GM18502 (cell line): Measurements from ENCODE around the gene CERS6.

Experiments
- ATAC-seq: cut with Tn5 transposase; IDR thresholded peaks from one replicate; pipeline ENCODE4 v1.9.1; 2021; ENCODE audit warnings: mild to moderate bottlenecking; ENCODE audit not compliant: unreplicated experiment, poor library complexity

Gene CERS6

DNA sequence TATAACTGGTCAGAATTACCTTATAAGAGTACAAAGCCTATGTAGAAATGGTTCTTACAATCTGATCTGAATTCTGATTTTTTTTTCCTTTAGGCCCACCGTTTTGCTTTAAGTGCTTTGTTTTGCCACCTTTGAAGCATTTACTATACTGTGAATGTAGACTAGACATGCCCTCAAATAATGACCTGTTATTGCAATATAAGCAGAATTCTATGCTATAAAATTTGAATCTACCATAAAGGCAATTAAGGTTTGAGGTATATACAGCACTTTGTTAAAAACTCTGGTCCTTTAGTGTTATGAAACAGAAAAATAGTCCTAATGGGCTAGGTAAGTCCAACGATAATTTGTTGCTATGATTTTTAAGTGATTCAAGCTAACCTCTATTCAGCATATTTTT lies 259.8 kb downstream of the CERS6 start:
- no peak for ATAC-seq

DNA sequence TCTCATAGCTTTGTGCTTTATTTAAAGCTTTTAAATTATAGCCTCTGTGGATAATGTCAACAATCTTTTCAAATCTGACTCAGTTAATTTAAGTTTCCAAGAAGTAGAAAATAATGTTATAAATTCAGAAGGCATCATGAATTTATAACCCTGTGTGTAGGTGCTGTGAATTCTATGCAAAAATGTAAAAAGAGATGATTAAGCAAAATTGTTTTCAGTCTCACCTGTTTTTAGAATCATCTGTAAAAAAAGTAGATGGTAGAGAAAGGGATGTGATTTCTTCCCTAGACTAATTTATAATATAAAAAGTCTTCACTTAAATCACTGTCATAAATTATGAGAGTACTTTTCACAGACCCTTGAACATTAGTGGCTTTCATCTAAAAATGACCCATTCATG lies 260.8 kb downstream of the CERS6 start:
- ATAC-seq = no peak

DNA sequence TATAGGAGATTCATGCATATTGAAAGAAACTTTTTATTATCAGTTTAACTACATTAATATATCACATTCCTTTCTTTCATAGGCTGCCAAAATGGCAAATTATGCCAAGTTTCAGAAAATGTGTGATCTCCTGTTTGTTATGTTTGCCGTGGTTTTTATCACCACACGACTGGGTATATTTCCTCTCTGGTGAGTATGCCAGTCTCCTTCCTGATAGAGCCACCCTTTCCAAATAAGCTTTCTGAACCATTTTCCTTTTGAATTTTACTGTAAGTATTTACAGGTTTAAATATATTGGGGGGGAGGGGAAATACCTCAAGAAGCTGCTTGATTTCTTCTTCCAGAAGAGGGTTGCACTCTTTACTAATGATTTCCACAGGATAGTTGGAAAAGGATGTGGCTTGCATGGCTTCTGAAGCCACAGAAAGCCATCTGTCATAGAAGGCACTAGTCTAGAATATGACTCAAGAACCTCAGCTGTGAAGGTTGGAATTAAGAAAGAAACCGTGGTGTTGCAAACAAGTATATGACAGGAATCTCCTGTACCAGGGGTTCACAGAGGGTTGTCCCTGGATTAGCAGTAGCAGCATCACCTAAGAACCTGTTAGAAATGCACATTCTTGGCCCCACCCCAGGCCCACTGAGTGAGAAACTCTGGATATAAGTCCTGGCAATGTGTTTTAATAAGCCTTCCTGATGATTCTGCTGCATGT lies 261.9 kb downstream of the CERS6 start:
- no peak for ATAC-seq

DNA sequence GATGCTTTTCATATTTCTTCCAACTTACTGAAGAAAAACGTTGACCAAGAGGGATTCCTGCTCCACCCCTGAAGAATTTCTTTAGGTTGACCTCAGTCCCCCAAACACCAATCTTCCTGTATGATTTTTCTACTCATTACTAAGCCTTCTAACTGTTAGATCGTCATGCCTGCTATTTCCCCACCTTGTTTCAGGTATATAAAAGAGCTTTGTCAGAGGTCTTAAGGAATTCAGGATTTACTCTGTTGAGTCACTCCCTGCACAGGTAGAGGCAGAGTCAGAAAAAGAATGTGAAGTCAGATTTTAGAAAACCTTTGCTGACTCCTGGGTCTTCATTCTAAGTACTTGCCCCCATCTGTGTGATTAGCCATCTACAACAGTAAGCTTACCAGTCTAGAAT lies 262.6 kb downstream of the CERS6 start:
- no peak for ATAC-seq

DNA sequence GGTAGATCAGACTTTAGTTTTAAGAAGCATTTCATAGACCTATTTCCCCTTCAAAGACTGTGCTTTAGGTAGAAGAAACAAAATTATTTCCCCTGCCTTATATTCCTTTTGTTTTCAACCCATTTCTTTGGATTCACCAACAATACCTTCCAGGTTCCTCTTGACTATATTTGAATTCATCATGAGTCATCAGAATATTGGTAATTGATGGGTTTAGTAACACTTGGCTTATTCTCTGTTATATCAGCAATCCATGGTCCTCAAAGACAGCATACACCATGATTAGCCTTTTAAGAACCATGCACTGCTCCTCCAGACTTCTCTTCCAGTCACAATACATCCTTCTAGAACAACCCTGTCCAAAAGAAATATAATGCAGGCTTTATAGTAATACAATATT lies 263.4 kb downstream of the CERS6 start:
- ATAC-seq = no peak

DNA sequence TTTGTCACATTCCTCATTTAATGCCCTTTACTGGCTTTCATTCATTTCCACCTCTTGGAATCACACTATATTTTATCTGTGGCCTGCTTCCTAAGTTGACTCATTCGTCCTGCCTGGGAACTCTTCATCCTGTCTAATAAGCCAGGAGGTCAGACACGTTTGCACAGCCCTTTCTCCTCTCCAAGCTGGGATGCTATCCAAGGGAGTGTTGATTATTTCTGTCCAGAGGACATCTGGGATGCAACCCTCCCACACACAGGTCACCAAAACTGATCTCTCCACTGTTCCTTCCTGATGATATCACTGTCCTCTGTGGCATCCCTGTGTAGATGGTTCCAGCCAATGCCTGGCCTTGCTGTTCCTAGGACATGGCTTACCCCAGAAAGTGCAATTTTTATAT lies 266.5 kb downstream of the CERS6 start:
- ATAC-seq = no peak

DNA sequence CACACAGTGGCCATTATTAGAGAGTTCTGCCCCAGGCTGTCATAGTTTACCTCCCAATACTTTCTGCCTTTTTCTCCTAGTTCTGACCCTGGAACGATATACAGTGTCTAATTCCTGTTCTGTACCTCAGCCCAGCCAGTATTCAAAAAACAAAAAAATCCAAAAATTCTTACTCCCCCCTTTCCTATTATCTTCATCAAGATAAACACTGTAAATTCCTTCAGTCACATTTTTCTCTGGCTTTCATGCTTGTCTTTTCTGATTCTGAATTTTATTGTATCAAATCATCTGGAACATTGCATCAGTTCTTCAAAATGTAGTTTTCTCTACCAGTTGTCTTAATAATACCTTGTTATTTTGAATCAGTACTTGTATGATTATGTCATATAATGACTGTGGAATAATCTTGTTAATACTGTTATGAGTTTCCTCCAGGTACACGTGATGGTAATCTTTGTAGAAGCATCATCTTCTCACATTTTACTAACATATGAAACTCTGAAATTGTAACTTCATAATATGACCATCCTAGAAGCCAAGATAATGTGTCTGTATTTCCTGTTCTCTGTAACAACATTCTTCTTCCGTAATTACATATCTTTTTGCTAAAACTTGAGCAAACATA lies 267.3 kb downstream of the CERS6 start:
- no peak for ATAC-seq

DNA sequence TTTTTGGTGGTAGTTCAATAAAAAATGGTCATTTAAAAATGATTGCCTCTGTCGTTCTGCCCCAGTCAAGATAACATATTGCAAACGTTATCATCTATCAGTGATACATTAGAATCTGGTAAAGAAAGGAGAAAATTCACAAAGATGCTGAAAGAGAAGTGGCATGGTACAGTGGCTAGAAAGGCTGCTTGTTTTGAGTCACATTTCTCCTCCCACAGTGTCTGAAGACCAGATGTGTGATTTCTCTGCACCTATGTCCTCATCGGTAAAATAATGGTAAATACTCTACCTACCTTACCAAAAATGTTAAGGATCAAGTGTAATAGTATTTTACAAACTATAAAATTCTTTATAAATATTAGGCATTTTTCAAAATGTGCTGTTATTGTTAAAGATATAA lies 270.3 kb downstream of the CERS6 start:
- ATAC-seq = peak; percentile 60

DNA sequence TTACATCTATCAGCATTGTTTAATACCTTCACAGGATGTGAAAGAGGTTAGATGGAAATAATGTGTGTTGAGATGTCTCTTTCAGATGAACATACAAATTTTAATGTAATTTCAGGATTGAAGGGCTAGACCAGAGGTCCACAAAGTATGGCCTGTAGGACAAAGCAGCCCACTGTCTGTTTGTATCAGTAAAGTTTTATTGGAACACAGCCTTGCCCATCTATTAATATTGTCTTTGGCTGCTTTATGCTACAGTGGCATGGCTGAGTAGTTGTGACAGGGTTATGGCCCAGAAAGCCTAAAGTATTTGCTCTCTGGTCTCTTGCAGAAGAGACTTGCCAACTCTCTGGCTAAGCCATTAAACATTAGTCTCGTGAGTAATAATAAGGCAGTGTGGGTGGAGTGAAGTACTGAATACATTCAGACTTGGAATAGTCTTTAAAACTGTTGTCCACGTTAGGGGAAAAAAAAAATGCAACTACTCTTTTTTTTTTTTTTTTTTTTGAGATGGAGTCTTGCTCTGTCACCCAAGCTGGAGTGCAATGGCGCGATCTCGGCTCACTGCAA lies 271.9 kb downstream of the CERS6 start:
- no peak for ATAC-seq

DNA sequence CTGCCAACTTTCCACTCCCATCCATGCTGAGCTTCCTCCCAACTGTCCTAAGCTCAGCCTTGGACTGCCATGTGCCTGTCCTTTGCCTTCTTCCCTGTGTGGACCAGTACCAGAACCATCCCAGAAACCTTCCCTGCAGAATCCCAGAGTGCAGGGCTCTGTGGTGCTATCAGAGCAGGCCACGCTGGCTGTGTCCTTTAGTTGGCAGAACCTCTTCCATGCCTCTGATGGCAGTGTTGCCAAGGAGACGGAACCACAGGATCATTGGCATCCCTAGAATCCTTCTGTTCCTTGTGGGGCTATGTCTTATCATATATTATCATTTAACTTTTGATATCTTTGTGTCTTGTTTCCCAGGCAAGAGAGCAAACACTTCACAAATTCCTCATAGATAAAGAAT lies 273.4 kb downstream of the CERS6 start:
- ATAC-seq = no peak

DNA sequence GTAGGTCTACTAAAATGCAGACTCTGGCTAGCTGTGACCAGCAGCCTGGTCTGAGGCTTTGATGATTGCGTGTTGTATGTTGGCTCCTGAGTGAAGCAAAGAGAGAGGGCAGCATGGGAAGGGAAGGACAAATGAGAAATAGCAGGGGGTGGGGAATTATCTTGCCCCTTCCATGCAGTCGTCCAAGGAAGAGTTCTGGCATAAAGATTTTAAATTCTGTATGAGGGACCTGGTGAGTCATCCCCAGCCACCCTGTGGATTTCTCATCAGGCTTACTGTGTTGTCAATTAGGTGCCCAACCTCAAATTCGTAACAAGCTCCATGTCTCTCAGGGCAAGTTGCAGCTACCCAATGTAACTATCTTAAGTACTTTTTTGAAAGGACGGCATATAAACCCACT lies 274.3 kb downstream of the CERS6 start:
- ATAC-seq = no peak

DNA sequence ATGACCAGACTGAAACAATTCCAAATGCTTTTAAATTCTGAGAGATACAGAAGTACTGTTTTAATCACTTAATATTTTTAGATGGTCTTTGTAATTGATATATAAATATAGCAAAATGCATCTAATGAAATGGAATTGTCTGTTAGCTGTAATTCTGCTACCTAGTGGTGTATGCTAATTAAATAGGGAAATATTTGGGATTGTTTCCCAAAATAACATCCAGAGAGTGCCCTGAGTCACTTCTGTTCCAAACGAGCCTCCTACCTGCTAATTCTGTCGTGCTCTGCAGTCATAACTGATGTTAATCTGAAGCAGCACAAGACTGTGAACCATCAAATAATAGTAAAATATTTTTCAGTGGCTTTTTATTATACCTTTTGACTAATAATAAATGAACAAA lies 274.9 kb downstream of the CERS6 start:
- ATAC-seq = no peak

DNA sequence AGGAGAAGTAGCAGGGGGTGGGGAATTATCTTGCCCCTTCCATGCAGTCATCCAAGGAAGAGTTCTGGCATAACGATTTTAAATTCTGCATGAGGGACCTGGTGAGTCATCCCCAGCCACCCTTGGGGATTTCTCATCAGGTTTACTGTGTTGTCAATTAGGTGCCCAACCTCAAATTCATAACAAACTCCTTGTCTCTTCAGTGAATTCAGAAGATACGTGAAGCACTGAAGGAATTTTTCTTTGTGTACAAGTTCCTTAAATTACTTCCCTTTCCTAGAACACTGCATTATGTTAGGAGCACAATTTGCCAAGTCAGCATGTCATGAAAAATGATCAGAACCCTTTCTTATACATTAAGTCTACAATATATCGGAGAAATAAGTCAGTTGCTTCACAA lies 275.5 kb downstream of the CERS6 start:
- no peak for ATAC-seq

DNA sequence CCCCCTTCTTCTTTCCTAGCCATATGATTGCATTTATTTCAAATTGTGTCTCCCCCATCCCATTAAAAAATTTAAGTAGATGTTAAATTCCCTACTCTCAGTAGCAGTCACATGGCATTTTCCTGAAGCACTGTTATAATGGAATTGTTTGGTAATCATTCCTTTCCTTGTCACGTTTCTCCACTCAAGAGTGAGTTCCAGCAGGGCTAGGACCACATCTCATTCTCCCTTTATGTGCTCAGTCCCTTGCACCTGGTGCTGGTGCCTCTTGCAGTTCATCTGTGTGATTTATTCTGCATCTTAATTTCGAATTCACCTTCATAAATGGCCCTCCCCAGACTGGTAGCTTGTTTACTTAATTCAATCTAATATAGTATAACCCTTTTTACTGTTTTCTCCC lies 276.0 kb downstream of the CERS6 start:
- ATAC-seq = no peak

DNA sequence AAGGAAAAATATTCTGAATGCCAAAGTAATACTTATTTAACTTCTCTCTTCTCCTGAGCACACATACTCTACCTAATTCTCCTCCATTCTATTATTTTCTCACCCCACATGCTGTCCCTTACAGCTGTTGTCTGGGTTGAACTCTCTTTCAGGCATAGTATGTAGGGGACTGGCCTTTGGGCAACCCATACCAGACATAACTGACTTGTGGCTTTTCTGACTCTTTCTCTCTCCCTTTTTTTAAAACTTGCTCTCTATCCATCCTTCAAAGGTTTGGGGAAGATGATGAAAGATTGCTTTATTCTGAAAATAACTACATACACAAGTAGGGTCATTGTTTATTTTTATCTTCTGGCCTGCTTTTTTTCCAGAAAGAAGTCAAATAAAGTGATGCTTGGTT lies 276.4 kb downstream of the CERS6 start:
- ATAC-seq = no peak

DNA sequence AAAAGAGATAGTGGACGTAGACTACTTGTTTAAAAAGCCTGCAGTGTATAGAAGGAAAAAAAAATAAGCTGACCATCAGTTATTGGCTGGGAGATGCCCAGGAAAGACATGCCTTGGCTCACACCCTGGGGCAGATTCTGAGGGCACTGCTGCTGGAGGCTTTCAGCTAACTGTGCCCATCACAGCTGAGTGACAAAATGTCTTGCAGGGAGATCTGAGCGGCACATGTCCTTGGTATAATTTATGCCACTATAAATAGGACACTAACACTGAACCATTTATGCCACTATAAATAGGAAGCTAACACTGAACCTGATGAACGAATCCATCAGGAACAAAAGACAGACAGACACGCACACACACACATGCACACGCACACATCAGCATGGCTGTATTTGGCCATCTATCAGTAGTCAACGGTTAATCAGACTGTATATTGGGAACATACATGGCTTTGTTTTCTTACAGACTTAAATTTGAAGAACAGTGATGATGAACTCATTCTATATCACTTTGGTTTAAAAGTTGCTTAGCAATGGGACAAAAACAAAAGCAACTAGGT lies 278.2 kb downstream of the CERS6 start:
- no peak for ATAC-seq

DNA sequence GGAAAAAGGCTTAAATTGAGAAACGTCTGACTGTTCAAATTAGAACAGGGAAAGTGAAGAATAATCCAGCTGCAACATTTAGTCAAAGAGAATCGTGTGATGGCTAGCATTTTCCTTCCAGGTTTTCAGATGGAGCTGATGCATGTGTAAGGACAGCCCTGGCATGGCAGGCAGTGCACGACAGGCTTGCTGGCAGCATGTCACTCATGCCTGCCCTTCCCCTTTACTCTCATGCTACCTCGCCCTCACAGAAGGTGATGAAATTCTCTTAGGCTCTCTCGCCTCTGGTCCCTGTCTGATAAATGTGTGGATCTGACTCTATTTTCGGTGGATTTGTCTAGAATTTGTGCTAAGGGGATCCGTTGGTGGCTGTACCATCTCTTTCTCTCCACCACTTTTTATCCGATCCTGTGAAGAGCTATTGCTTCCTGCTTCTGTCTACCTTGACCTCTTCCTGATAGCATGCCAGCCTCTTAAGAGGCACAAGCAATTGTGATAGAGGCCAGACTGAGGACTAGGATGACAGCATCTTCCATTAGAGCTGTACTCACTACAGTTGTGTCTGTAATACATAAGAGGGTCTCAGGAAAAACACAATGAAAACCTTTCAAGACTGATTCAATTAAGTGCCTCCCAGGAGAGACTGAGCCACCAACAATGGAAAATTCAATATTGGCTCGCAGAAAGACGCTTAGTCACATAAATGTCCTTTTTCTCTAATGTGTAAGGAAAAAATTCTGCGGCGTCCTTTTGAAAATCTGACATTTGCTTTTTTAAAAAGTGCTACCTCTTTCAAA lies 280.8 kb downstream of the CERS6 start:
- ATAC-seq = no peak

DNA sequence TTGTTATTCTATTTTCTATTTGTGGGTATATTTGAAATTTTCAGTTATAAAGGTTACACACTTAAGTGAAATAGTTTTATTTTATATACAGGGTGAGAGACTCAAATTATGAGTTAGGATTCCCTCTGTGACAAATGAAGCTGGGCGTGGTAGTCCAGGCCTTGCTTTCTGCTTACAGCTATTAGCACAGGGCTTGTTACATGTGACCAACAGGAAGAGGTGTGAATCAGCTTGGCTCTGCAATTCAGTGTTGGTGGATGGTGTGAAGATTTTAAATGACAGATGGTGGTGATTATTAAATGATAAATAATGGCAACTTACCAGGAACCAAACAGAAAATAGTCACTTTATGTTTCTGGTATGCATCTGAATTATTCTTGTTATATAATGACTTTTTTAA lies 282.0 kb downstream of the CERS6 start:
- no peak for ATAC-seq

DNA sequence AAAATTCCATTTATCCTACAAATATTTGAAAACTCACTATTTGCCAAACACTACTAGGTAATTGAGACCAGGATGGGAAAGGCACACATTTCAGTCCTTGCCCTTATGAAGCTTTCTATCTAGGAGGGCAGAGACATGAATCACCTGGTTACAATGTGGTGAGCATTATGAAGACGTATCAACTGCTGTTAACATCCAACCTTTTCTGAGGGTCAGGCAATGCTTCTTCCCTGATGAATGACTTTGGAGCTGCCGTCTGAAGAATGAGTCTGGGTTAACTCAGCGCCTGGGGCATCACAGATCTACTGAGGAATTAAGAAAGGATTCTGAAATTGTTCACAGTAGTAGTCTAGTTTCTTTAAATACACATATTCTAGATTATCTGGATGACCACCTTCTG lies 284.3 kb downstream of the CERS6 start:
- ATAC-seq = no peak

DNA sequence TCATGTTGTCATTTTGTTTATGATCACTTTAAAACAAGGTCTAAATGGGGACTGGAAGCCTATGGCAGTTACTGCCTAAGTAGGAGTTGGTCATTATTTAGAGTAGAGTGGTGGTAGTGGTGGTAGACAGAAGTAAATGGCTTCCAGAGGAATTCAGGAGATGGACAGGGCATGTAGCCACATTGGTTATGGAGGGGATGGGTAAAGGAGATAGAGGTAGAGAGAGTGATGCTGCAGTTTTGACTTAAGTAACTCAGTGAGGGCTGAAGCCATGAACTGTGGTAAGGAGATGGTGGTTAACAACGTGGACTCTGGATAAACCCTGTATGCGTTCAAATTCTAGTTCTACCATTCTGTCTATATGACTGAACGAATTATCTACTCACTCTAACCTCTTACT lies 284.7 kb downstream of the CERS6 start:
- ATAC-seq = no peak
